GM19025 (cell line): ENCODE results near the gene VSTM2B.

Experiments
- ATAC-seq: cut with Tn5 transposase; IDR thresholded peaks from one replicate; pipeline ENCODE4 v1.9.1; 2021; ENCODE audit warnings: mild to moderate bottlenecking, low read depth, moderate library complexity; ENCODE audit not compliant: unreplicated experiment

Gene VSTM2B

GRCh38 chr19:29495901-29496441 lies 29.8 kb upstream of the VSTM2B start:
- ATAC-seq = no peak

GRCh38 chr19:29497241-29497640 lies 28.6 kb upstream of the VSTM2B start:
- ATAC-seq = no peak

- ATAC-seq = no peak
These were observed 27.9 kb upstream of the VSTM2B start for GRCh38 chr19:29497686-29498436.

- no peak for ATAC-seq
These were observed 26.4 kb upstream of the VSTM2B start for GRCh38 chr19:29499261-29499920.

- no peak for ATAC-seq
These were observed 25.7 kb upstream of the VSTM2B start for GRCh38 chr19:29499921-29500590.

GRCh38 chr19:29501816-29502580 lies 23.8 kb upstream of the VSTM2B start:
- ATAC-seq = no peak

DNA sequence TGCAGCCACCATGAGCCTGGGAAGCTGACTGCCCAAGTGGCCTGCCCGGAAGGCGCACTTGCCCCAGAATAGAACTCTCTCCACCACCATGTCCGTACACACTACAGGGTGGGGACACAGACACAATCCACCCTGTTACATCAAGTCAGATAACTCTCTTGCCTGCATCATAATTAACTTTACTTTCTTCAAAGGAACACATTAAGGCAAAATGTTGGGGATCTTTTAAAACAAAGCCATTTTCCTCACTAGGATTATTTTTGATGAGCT lies 23.3 kb upstream of the VSTM2B start:
- ATAC-seq = no peak

GRCh38 chr19:29503140-29503758 lies 22.5 kb upstream of the VSTM2B start:
- no peak for ATAC-seq

DNA sequence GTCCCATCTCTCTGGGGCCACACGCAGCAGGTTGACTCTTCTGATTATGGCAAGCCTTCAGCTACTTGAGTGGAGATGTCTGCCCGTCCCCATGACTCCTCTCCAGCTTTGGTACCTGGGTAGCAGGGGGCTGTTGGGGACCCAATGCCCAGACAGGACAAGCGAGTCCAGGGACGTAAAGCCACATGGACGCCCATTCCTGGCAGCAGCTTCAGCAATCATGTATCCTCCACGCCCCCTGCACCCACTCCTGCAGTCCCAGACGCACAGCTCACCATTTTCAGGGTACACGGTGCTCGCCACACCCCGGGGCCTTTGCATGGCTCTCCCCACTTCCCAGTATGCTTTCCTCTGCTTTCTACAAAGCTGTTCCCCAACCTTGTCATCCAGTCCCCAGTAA lies 22.0 kb upstream of the VSTM2B start:
- no peak for ATAC-seq

DNA sequence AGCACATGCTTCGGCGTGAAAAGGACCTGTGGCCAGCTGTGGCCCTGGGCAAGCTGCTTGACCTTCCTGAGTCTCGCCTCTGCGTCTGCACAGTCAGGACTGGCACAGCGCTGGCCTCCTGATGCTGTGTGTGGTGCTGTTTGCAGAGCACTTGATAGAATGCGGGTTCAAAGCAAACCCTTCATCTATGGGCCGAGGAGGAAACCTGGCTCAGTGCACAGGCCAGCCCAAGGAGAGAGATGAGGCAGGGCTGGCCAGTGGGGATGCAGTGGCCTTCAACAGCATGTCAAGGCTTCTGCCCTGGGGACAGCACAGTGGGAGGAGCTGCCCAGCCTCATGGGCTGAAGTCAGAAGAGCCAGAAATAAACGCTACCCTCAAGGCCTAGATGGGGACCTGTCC lies 21.3 kb upstream of the VSTM2B start:
- ATAC-seq = no peak

DNA sequence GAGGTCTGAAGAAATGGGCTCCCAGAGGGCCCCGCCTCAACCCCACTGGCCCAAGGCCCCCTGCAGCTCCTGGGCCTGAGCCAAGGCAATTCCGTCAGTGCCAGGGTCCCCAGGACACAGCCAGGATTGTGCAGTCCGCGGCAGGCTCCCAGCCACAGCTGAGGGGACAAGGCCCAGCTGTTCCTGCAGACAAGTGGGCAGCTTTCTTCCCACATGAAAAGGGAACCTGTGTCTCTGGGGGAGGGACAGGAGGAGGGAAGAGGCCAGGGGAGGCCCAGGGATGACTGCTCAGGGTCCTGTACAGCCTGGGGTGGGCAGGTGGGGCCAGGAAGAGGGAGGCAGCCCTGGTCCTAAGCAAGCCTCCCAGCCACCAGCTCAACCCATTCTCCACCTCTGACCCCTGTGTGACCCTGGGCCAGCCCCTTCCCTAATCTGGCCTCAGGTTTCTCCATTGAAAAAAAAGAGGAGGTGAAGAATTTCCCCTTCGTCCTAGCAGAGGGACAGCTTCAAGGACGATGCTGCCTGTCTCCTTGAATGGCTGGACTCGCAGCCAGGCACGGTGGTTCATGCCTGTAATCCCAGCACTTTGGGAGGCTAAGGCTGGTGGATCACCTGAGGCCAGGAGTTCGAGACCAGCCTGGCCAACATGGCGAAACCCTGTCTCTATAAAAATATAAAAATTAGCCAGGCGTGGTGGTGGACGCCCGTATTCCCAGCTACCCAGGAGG lies 20.5 kb upstream of the VSTM2B start:
- no peak for ATAC-seq

DNA sequence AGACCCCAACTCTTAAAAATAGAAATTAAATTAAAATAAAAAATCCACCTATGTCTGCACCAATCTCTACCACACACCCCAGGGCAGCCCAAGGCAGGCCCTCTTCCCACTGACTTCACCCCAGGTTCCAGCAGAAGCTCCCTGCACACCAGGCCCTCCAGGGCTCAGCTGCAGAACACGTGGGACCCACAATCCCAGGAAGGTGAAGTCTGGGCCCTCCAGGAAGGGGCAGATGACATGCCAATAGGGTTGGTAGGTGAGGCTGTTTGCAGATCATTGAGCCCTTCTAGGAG lies 19.2 kb upstream of the VSTM2B start:
- ATAC-seq = no peak

DNA sequence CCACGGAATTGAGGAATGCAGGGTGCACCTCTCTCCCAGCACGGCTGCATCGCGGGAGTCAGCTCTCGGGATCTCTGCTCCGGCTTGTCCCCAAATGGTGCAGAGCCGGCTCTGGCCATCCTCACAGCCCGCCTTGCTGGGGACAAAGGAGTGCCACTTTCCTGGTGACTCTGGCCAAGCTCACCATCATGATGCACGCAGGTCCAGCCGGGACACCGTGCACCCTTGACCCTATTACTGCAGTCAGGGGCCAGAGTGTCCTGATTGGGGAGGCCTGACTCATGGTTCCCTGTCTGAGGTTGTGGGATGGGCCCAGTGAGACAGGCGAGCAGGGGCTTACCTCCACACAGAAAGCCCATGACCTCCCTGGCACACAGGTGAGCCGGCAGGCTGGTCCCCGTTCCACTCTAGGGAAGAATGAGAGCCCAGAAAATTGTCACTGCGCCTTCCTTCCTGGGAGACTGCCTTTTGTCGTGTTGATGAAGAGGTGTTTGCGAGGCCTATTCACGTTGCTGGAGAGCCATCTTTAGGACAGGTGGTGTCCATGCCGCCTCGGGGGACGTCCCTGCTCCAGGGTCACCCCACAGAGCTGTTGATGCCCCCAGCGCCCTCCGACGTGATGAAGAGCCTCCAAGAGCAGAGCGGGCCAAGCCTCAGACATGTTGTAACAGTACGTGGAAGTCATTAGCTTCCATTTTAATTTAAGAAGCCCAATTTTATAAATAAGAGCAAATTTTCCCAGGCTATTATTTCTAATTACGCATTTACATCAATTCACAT lies 18.5 kb upstream of the VSTM2B start:
- no peak for ATAC-seq

DNA sequence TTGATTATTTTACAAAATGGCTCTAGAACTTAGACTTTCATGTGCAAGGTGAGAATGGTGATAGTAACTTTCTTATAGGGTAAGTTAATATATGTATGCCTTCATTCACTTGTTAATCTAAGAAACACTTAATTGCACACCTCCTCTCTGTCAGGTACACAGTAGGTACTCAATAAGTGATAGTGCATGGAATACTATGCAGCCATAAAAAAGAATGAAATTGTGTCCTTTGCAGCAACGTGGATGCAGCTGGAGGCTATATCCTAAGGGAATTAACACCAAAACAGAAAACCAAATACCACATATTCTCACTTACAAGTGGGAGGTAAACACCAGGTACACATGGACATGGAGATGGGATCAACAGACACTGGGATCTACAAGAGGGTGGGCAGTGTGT lies 17.6 kb upstream of the VSTM2B start:
- ATAC-seq = no peak

GRCh38 chr19:29509456-29509855 lies 16.3 kb upstream of the VSTM2B start:
- ATAC-seq = no peak

- ATAC-seq = no peak
These were observed 15.0 kb upstream of the VSTM2B start for GRCh38 chr19:29510701-29511265.

GRCh38 chr19:29511768-29512167 lies 14.0 kb upstream of the VSTM2B start:
- ATAC-seq = no peak

GRCh38 chr19:29512748-29513147 lies 13.0 kb upstream of the VSTM2B start:
- no peak for ATAC-seq
